GM10266 (cell line): ENCODE results near the gene PPP1R9B.

ENCODE experiments used
- DNase-seq: peaks from one replicate; pipeline ENCODE4 v3.0.0; 2012; ENCODE audit errors: extremely low spot score
- CTCF ChIP-seq: IDR thresholded peaks from 2 replicates; pipeline ENCODE4 v1.5.1; 2012; ENCODE audit warnings: mild to moderate bottlenecking, low read depth; ENCODE audit not compliant: control insufficient read depth, insufficient read depth; ENCODE audit errors: missing control alignments

The PPP1R9B gene

GRCh38 chr17:50125420-50125997 is 25.0 kb downstream of the PPP1R9B start:
- TF ChIP-seq CTCF = no peak
- no peak for DNase-seq

GRCh38 chr17:50123649-50124349 is 26.7 kb downstream of the PPP1R9B start:
- no peak for TF ChIP-seq CTCF
- DNase-seq = no peak

- TF ChIP-seq CTCF = no peak
- DNase-seq = no peak
These were observed 27.5 kb downstream of the PPP1R9B start for GRCh38 chr17:50122945-50123344.

- DNase-seq = no peak
- TF ChIP-seq CTCF = no peak
These were observed 29.8 kb downstream of the PPP1R9B start for GRCh38 chr17:50120475-50121253.

- no peak for DNase-seq
- no peak for TF ChIP-seq CTCF
These were observed 31.7 kb downstream of the PPP1R9B start for GRCh38 chr17:50118828-50119218.

GRCh38 chr17:50118076-50118827 is 32.2 kb downstream of the PPP1R9B start:
- no peak for DNase-seq
- no peak for TF ChIP-seq CTCF
